ENCODE measurements around the gene GPR75.

Gene GPR75
- long read RNA-seq: 0 reads

- Histone ChIP-seq H3K27ac (replicated peaks) (no peak within 1 kb of the TSS), H3K27me3 (ENCODE audit: insufficient read depth, poor library complexity, severe bottlenecking) (no peaks in the 10 kb centered on the region), H3K4me3 (replicated peaks; ENCODE audit: insufficient read depth, low read length) (no peak within 1 kb of the TSS)
- no peak for TF ChIP-seq GABPA (IDR thresholded peaks at IDR 0.05; ENCODE audit: low read depth)
- no peak for TF ChIP-seq REST (IDR thresholded peaks at IDR 0.05; ENCODE audit: insufficient replicate concordance, low read depth)
- TF ChIP-seq CTCF (IDR thresholded peaks at IDR 0.05; ENCODE audit: insufficient read depth, low read length): no peak
- no peak for TF ChIP-seq SPI1 (IDR thresholded peaks at IDR 0.05; ENCODE audit: borderline replicate concordance, low read depth)
- TF ChIP-seq POLR2AphosphoS5 (IDR thresholded peaks at IDR 0.05; ENCODE audit: low read depth): no peak
- no peak for DNase-seq (ENCODE audit: low read depth in 1 of 2, low spot score in 1 of 2)
These were observed at the start of gene GPR75 for GRCh38 chr2:53859206-53860181. GPR75 (minus strand) TSS chr2:53859967; CDS start chr2:53854756, 5,211 bp downstream.

GRCh38 chr2:53907582-53907981 is 47.8 kb upstream of the GPR75 start:
- Histone ChIP-seq H3K4me3 (replicated peaks; ENCODE audit: insufficient read depth, low read length) (no peak overlapping the region), H3K27me3 (ENCODE audit: insufficient read depth, poor library complexity, severe bottlenecking) (no peaks in the 10 kb centered on the region), H3K27ac (replicated peaks) (no peak overlapping the region)
- no peak for TF ChIP-seq CTCF (IDR thresholded peaks at IDR 0.05; ENCODE audit: insufficient read depth, low read length)
- no peak for TF ChIP-seq GABPA (IDR thresholded peaks at IDR 0.05; ENCODE audit: low read depth)
- no peak for TF ChIP-seq REST (IDR thresholded peaks at IDR 0.05; ENCODE audit: insufficient replicate concordance, low read depth)
- no peak for TF ChIP-seq POLR2AphosphoS5 (IDR thresholded peaks at IDR 0.05; ENCODE audit: low read depth)
- no peak for TF ChIP-seq SPI1 (IDR thresholded peaks at IDR 0.05; ENCODE audit: borderline replicate concordance, low read depth)
- no peak for DNase-seq (ENCODE audit: low read depth in 1 of 2, low spot score in 1 of 2)

GRCh38 chr2:53905396-53905795 is 45.6 kb upstream of the GPR75 start:
- no peak overlapping the region for H3K4me3 ChIP-seq (replicated peaks; ENCODE audit: insufficient read depth, low read length)
- no peak for DNase-seq (ENCODE audit: low read depth in 1 of 2, low spot score in 1 of 2)
- no peak for TF ChIP-seq CTCF (IDR thresholded peaks at IDR 0.05; ENCODE audit: insufficient read depth, low read length)
- H3K27ac ChIP-seq (replicated peaks): no peak overlapping the region
- no peaks in the 10 kb centered on the region for H3K27me3 ChIP-seq (ENCODE audit: insufficient read depth, poor library complexity, severe bottlenecking)
